Suprapubic skin (tissue), 4 donors: Measurements from ENCODE around the gene CDK13. TPM values are rescaled to one million over a fixed set of nuclear protein-coding genes. Genes with fewer than 3 reads are reported as not detected.

Experiments used
- DNase-seq, 2 donors: peaks; one replicate each; pipeline ENCODE4 v3.0.0-alpha.2; 2019; ENCODE audit warnings: low spot score in 2 of 2
- H3K27ac ChIP-seq: fragments of 200-600 bp; sonication (generic); one replicate; pipeline ENCODE4 v1.5.1; 2019
- H3K27me3 ChIP-seq: fragments of 200-600 bp; sonication (generic); one replicate; pipeline ENCODE4 v1.5.1; 2019
- H3K36me3 ChIP-seq: fragments of 200-600 bp; sonication (generic); one replicate; pipeline ENCODE4 v1.5.1; 2019
- H3K4me1 ChIP-seq: fragments of 200-600 bp; sonication (generic); one replicate; pipeline ENCODE4 v1.5.1; 2019
- H3K4me3 ChIP-seq: fragments of 200-600 bp; sonication (generic); one replicate; pipeline ENCODE4 v1.5.1; 2019; ENCODE audit warnings: mild to moderate bottlenecking
- H3K9me3 ChIP-seq: fragments of 200-600 bp; sonication (generic); one replicate; pipeline ENCODE4 v1.5.1; 2019
- EP300 ChIP-seq: sonication (generic); formaldehyde crosslinking; IDR thresholded peaks from one replicate; pipeline ENCODE4 v1.6.1; 2017; ENCODE audit warnings: antibody characterized with exemption
- POLR2A ChIP-seq, 2 donors: fragments of 450-650 bp; IDR thresholded peaks; one replicate each; pipeline ENCODE4 v1.6.1; 2017; ENCODE audit warnings: antibody characterized with exemption in 2 of 2, mild to moderate bottlenecking in 2 of 2, moderate library complexity in 2 of 2
- POLR2AphosphoS5 ChIP-seq, 3 donors: sonication (generic); formaldehyde crosslinking; IDR thresholded peaks; one replicate each; pipeline ENCODE4 v1.6.1; 2017; ENCODE audit warnings: antibody characterized with exemption in 3 of 3
- WGBS: methylation state at CpG from one replicate; pipeline ENCODE4 v1.1.5; 2018; 5-methylcytosine and 5-hydroxymethylcytosine counted together
- total RNA-seq, 4 donors: library from RNA; depleted of rRNA; stranded (reverse); fragments of >200 nt; gene quantifications; one replicate each; pipeline ENCODE4 v1.1.0, GENCODE V29; 2016
- TF ChIP-seq, protein P1 (sequence below), 2 donors: fragments of 200-600 bp in 1 of 2; fragments of 450-650 bp in 1 of 2; sonication (generic) in 1 of 2; IDR thresholded peaks; one replicate each; pipeline ENCODE4 v1.5.1; 2016 to 2019; ENCODE audit warnings: antibody characterized with exemption in 2 of 2, mild to moderate bottlenecking in 1 of 2, moderate library complexity in 1 of 2

CDK13 gene
- 100 to 1,000 TPM in 1 of 4 donors, 10 to 100 TPM in 3; 47.1 to 123 (median 75.5) TPM for total RNA-seq

DNA sequence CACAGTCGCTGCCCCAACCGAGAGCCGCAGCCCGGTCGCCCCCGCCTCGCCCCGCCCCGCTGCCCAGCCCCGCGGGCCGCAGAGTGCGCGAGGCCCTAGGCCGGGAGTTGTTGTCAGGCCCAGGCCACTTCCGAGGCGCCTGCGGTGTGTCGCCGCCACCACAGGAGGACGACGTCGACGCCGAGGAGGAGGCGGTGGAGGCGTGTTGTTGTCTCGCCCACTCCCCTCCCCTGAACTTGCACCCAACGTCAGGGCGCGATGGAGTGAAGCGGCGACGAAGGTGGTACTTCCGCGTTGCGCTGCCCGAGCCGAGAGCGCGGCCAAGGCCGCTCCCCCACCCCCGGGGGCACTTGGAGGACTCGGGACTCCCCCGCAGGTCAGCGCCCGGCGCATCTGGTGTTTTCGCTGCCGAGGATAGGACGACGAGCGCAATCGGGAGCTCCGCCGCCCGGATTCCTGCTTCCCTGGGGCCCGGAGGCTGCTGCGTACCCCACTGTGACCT lies at the start of gene CDK13:
TSS of gene CDK13 (plus strand) at position 286 of the 502 bp plus-strand sequence. CDS start 386 bp downstream, outside the sequence.
- H3K27ac ChIP-seq = peak within 1 kb of the TSS; percentile 100
- WGBS = under 1% methylated on average over 23 of the region's 59 CpGs
- peaks cover 41% of the 10 kb centered on the region for H3K4me1 ChIP-seq
- TF ChIP-seq POLR2AphosphoS5 (IDR thresholded peaks at IDR 0.05) (peak in 2 of 3 donors; percentile 68 to 82), POLR2A (IDR thresholded peaks at IDR 0.05) (peak in 1 of 2 donors; percentile 23), EP300 (no peak)
- TF ChIP-seq, protein P1, sequence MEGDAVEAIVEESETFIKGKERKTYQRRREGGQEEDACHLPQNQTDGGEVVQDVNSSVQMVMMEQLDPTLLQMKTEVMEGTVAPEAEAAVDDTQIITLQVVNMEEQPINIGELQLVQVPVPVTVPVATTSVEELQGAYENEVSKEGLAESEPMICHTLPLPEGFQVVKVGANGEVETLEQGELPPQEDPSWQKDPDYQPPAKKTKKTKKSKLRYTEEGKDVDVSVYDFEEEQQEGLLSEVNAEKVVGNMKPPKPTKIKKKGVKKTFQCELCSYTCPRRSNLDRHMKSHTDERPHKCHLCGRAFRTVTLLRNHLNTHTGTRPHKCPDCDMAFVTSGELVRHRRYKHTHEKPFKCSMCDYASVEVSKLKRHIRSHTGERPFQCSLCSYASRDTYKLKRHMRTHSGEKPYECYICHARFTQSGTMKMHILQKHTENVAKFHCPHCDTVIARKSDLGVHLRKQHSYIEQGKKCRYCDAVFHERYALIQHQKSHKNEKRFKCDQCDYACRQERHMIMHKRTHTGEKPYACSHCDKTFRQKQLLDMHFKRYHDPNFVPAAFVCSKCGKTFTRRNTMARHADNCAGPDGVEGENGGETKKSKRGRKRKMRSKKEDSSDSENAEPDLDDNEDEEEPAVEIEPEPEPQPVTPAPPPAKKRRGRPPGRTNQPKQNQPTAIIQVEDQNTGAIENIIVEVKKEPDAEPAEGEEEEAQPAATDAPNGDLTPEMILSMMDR (IDR thresholded peaks at IDR 0.05) = no peak
- peak within 1 kb of the TSS; percentile 92 for H3K4me3 ChIP-seq
- H3K9me3 ChIP-seq = no peaks in the 10 kb centered on the region
- no peaks in the 10 kb centered on the region for H3K27me3 ChIP-seq
- DNase-seq = peak; percentile 89
- H3K36me3 ChIP-seq = no peaks in the 10 kb centered on the region

DNA sequence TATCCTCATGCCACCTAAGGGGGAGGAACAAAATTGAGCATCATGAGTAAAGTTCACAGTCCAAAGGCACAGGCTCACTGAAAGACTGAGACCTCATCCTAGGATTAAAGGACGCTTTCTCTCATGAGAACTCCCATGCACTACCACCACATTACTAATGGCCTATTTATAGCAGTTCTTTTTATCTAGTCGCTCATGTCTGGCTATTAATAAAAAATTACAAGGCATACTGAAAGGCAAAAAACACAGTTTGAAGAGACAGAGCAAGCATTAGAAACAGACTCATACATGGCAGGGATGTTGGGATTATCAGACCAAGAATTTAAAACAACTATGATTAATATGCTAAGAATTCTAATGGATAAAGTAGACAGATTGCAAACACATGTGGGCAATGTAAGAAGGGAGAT lies 46.0 kb upstream of the CDK13 start:
- H3K27me3 ChIP-seq = no peaks in the 10 kb centered on the region
- H3K36me3 ChIP-seq = no peaks in the 10 kb centered on the region
- no peak for DNase-seq
- 66% methylated on average over 2 of the region's 2 CpGs for WGBS
- no peak overlapping the region for H3K4me3 ChIP-seq
- TF ChIP-seq POLR2AphosphoS5 (IDR thresholded peaks at IDR 0.05) (no peak), POLR2A (IDR thresholded peaks at IDR 0.05) (no peak), EP300 (no peak)
- TF ChIP-seq, protein P1 (IDR thresholded peaks at IDR 0.05) = no peak
- no peak overlapping the region for H3K27ac ChIP-seq
- no peaks in the 10 kb centered on the region for H3K4me1 ChIP-seq
- H3K9me3 ChIP-seq = no peaks in the 10 kb centered on the region

DNA sequence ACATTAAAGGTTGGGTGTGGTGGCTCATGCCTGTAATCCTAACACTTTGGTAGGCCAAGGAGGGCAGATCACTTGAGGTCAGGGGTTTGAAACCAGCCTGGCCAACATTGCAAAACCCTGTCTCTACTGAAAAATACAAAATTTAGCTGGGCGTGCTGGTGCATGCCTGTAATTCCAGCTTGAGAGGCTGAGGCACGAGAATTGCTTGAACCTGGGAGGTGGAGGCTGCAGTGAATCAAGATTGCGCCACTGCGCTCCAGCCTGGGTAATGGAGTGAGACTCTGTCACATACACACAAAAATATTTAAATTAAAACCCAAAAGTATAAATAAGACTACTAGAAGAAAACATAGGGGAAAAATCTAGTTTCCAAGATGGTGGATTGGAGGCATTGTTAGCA lies 41.9 kb upstream of the CDK13 start:
- Histone ChIP-seq H3K9me3 (no peaks in the 10 kb centered on the region), H3K36me3 (no peaks in the 10 kb centered on the region), H3K4me1 (no peaks in the 10 kb centered on the region), H3K27ac (no peak overlapping the region), H3K27me3 (no peaks in the 10 kb centered on the region), H3K4me3 (no peak overlapping the region)
- DNase-seq = no peak
- 94% methylated on average over 4 of the region's 4 CpGs for WGBS
- TF ChIP-seq POLR2AphosphoS5 (IDR thresholded peaks at IDR 0.05) = no peak
- TF ChIP-seq, protein P1 (IDR thresholded peaks at IDR 0.05) = no peak
- TF ChIP-seq POLR2A (IDR thresholded peaks at IDR 0.05) = no peak
- no peak for TF ChIP-seq EP300

DNA sequence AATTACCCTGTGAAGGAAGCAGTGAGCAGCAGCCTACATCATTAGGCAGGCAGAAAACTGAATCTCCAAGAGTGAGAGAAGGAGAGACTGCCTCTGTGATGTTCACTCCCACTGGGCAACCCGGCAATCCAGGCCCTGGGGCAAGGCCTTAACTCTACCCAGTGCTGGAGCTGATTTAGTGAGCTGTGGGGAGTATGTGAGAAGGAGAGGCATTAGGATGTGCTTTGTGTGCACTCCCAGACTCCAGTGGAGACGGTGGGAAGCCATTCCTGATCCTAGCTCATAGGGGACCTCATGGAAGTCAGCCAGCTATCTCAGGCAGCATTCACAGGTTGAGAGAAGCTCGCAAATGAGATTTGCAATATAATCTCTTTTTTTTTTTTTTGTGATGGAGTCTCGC lies 41.1 kb upstream of the CDK13 start:
- TF ChIP-seq POLR2A (IDR thresholded peaks at IDR 0.05) = no peak
- TF ChIP-seq, protein P1 (IDR thresholded peaks at IDR 0.05) = no peak
- no peak for TF ChIP-seq POLR2AphosphoS5 (IDR thresholded peaks at IDR 0.05)
- TF ChIP-seq EP300 = no peak
- Histone ChIP-seq H3K27me3 (no peaks in the 10 kb centered on the region), H3K9me3 (no peaks in the 10 kb centered on the region), H3K4me1 (no peaks in the 10 kb centered on the region), H3K27ac (no peak overlapping the region), H3K36me3 (no peaks in the 10 kb centered on the region), H3K4me3 (no peak overlapping the region)
- WGBS = 80% methylated on average over 4 of the region's 4 CpGs
- DNase-seq = no peak

DNA sequence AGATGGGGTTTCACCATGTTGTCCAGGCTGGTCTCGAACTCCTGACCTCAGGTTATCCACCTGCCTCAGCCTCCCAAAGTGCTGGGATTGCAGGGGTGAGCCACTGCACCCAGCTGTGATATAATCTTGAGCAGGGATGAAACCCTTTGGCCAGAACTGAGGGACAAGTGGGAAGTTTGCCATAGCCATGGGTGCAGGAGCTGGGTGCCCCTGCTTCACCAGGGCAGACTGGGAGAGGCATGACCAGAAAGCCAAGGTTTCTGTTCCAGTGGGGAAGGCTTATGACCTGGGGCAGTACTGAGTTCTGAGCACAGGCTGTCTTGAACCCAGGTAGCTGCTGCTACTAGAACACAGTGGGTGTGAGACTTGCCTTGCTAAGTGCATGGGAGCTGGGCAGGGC lies 40.5 kb upstream of the CDK13 start:
- H3K36me3 ChIP-seq = no peaks in the 10 kb centered on the region
- WGBS = 100% methylated on average over 1 of the region's 1 CpG
- no peaks in the 10 kb centered on the region for H3K27me3 ChIP-seq
- H3K9me3 ChIP-seq = no peaks in the 10 kb centered on the region
- no peak for DNase-seq
- no peak overlapping the region for H3K4me3 ChIP-seq
- no peak overlapping the region for H3K27ac ChIP-seq
- TF ChIP-seq POLR2A (IDR thresholded peaks at IDR 0.05) (no peak), EP300 (no peak), POLR2AphosphoS5 (IDR thresholded peaks at IDR 0.05) (no peak)
- TF ChIP-seq, protein P1 (IDR thresholded peaks at IDR 0.05) = no peak
- H3K4me1 ChIP-seq = no peaks in the 10 kb centered on the region
